Inflammatory macrophage treated with lipopolysaccharide for 1 hour (primary cell): ENCODE data around the gene PRR13.
"Not testable (repeated sequence)": the region's sequence is repeated elsewhere in the genome, so short reads cannot be mapped to it uniquely, and the experiment has no call there.

Source experiments
- DNase-seq, 2 donors: peaks; one replicate each; pipeline ENCODE4 v3.0.0-alpha.2; 2020 to 2022

Gene PRR13

DNA sequence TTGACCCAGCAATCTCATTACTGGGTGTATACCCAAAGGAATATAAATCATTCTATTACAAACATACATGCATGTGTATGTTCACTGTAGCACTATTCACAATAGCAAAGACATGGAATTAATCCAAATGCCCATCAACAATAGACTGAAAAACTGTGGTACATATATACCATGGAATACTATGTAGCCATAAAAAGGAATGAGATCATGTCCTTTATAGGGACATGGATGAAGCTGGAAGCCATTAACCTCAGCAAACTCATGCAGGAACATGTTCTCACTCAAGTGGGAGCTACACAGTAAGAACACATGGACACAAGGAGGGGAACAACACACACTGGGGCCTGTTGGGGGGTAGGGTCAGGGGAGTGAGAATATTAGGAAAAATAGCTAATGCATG, 2.0 kb upstream of the PRR13 start:
- DNase-seq: not testable (repeated sequence)

DNA sequence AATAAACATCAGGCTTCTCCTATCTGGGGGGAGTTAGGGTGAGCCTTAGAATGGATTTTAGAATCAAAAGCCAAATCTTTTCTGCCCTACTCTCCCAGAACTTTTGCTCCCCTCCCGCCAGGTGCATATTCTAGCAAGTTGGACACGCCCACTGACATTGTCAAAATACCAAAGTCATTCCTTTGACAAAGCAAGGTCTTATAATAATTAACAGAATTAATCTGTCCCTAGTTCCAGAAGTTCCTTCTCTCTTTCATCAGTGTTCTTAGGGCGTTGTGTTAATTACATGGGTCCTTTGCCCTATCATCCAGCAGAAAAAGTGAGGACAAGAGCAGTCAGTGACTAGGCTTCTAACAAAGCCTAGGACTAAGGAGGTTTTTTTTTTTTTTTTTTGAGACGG, 2.4 kb downstream of the PRR13 start:
- DNase-seq: no peak

DNA sequence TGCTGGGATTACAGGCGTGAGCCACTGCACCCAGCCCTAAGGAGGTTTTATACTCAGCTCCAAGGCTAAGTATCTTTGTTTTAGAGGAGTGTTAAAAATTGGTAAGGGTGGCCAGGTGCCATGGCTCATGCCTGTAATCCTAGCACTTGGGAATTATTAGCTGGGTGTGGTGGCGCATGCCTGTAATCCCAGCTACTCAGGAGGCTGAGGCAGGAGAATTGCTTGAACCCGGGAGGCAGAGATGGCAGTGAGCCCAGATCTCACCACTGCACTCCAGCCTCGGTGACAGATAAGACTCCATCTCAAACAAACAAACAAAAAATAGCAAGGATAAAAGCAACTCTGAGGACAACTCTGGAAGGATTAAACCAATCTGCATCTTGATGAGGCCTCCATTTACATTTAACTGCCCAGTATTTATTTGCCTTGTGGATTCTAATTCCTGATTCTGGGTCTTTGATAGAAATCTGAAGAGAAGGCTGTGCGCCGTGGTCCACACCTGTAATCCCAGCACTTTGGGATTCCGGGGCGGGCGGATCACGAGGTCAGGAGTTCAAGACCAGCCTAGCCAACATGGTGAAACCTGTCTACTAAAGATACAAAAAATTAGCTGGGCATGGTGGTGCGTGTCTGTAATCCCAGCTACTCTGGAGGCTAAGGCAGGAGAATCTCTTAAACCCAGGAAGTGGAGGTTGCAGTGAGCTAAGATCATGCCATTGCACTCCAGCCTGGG, 3.2 kb downstream of the PRR13 start:
- not testable (repeated sequence) for DNase-seq

DNA sequence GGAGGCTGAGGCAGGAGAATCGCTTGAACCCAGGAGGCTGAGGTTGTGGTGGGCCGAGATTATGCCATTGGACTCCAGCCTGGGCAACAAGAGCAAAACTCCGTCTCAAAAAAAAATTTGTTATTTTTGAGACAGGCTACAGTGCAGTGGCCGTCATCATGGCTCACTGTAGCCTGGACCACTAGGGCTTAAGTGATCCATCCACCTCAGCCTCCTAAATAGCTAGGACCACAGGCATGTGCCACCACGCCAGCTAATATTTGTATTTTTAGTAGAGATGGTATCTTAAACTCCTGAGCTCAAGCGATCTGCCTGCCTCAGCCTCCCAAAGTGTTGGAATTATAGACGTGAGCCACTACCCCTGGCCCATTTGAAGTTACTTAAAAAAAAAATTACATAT, 9.4 kb downstream of the PRR13 start:
- no peak for DNase-seq

DNA sequence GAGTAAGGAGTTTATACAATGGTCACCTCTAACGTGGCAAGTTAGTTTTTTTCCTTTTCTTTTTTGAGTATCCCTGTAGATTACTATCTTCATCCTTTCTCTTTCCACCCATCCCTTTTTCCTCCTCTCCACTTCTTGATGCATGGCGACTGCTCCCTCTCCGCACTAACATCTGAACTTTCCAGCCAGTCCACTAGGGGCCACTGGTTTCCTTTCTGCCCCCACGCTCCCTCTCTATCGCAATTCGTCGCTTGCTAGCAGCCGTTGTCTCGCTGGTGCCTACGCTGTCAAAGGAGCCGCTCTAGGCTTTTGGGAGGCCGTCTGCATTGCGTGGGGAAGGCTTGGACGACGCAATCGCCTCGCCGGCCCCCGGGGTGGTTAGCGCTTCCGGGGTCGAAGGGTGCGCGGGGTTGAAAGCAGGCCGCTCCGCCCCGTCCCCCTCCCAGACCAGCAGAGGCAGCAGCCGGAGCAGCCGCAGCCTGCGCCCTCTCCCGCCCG, 10.2 kb downstream of the PRR13 start, which contains the start of gene PCBP2:
PCBP2 (plus strand) TSS at position 442 of the 498 bp plus-strand sequence. CDS start 2,699 bp downstream, outside the sequence.
- DNase-seq: peak; percentile 99

DNA sequence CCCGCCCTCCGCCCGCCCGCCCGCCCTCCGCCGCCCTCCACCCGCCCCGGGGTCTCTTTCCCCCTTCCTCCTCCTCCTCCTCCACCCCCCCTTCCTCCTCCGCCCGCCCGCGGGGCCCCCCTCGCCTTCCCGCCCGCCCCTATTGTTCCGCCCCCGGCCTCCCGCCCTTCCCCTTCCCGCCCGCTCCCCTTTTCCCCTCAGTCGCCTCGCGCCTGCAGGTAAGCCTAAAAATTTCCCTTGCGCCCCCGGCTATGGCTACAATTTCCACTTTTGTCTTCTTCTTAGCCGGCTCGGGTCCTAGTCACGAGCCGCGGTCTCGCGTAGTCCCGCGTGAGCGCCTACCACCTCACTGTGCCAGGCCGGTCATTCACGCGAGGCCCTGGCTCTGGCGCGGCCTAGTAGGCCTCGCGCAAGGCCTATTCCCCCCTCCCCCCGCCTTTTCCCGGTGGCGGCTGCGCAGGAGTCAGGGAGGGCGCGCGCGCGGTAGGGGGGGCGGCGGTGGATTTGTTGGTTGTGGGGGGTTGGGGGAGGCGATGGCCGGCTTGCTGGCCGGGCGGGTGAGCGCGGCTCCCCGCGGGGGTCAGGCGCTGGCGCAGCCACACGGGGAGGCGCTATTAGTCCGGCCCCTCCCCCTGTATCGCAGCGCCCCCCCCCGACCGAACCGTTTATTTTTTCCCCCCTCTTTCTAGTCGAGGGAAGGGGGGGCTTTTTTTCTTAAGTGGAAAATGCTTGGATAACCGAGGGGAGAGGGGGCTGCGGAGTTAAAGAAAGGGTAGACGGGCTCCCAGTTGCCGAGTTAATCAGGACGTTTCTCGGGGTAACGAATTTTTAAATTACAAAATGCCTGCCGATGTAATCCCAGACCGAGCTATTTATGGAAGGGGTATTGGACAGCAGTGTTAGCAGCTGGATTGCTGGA, 10.9 kb downstream of the PRR13 start:
- DNase-seq: peak; percentile 64 to 76

DNA sequence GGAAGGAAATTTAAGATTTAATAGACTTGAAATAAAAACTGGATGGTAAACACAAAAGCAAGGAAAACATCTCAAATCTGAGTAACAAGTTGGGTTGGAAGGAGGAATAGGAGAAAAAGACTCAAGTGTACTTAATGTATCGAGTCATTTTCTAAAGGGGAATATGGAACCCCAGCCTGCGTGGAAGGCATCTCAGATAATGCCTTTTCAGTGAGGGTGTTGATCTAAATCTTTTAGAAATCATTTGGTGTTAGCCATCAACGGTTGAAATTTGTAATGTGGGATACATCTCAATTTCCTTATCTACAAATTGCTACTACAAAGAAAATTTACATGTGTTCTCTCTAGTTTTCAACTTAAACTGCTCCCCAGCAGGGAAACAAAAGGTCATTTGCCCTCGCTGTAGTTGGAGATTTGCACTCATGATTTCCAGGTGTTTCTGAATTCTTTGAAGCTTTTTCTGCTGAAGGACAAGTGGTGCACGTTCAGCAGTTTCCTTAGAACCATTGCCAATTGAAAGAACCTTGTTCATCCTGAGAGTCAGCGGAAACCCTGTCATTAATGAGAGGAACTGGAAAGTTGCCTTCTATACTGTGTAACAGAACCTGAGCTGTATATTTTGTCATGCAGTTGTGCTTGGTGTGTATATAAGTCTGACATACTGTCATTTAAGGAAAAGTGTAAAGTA, 12.6 kb downstream of the PRR13 start:
- DNase-seq: no peak

DNA sequence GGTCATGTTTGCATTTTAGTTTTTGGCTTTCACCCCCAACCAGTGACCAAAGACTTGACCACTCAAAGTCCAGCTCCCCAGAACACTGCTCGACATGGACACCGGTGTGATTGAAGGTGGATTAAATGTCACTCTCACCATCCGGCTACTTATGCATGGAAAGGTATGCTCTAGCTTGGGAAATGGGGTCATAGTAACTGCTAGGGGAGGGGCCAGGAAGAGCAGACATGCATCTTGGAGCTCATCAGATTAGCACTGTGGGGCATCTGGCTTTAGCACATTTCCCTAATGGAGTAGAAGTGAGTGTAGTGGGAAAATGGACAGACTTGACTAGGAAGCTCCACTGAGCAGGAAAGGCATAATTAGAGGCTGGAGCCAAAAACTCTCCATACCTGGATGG, 13.2 kb downstream of the PRR13 start:
- no peak for DNase-seq

DNA sequence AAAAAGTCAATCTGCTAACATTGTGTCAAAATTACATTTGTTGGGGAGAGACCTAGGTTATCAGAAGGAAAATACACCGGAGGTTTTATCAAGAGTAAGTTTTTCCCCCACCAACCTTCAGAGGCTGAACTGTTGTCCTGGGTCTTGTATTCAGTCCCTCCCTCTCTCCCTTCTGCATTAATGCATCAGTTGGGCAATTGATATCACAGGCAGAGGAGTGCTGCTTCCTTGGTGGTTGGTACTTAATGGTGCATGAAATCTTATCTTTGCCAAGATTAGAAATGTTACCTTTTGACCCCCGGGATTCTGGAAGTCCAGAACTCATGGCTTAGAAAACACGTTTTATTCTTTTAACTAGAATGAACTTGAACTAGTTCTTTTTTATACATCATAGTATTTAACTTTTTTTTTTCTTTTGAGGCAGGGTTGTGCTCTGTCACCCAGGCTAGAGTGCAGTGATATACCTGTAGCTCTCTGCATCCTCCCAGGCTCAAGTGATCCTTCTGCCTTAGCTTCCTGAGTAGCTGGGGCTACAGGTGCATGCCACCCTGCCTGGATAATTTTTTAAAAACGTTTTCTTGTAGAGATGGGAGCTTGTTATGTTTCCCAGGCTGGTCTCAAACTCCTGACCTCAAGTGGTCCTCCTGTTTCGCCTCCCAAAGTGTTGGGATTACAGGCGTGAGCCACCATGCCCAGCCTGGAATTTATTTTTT, 15.3 kb downstream of the PRR13 start:
- no peak for DNase-seq

DNA sequence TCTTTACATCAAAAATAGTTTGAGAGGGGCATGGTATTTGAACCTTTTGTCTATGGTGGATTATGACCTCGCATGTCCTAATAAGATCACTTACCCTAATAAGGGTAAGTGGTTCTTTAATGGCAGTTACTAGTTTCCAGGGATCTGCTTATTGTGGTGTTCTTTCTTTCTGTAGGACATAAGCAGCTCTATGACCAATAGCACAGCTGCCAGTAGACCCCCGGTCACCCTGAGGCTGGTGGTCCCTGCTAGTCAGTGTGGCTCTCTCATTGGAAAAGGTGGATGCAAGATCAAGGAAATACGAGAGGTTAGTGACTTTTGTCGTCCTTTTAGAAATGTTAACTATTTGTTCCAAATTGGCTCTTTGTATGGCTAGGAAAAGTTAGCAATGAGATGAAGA, 17.6 kb downstream of the PRR13 start:
- DNase-seq: no peak

DNA sequence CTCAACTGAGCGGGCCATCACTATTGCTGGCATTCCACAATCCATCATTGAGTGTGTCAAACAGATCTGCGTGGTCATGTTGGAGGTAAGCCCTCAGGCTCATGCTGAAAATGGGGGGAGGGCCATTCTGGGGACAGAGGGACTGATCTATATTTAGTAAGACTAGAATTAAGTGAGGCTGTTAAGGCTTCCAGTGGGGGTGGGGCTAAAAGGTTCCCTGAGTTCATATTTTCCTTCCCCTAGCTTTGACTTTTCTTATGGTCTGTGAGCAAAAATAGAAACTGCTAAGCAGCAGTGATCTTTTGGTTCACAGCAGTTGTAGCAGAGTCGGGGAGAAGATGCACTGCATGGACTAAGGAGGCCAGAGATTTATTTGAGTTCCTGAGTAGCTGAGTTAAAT, 19.5 kb downstream of the PRR13 start:
- no peak for DNase-seq

DNA sequence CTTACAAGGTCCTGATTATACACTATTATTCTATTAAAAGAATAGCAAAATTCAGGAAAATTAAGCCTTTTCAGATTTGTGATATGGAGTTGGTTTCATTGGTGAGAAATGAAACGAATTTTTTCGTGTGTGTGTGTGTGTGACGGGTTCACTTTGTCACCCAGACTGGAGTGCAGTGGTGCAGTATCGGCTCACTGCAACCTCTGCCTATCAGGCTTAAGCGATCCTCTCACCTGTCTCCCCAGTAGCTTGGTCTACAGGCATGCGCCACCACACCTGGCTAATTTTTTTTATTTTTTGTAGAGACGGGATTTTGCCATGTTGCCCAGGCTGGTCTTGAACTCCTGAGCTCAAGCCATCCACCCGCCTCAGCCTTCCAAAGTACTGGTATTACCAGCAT, 20.1 kb downstream of the PRR13 start:
- DNase-seq: no peak

DNA sequence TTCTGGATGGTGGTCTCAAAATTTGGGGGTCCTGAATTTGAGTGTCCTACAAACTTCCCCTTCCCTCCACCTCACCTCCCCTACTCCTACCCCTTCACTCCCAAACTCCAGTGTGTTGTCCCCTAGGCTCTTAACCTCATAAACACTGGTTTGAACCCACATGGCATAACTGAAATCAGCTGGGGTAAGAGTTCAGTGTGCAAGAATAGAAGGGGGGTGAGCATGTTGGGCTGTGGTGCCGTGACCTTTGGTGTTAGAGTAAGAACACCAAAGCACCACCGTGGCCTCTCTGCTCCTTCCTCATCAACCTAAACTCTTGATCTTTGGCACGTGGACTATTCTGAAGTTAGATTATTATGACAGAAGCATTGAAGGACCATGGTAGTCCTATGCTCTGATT, 21.4 kb downstream of the PRR13 start:
- DNase-seq: no peak

DNA sequence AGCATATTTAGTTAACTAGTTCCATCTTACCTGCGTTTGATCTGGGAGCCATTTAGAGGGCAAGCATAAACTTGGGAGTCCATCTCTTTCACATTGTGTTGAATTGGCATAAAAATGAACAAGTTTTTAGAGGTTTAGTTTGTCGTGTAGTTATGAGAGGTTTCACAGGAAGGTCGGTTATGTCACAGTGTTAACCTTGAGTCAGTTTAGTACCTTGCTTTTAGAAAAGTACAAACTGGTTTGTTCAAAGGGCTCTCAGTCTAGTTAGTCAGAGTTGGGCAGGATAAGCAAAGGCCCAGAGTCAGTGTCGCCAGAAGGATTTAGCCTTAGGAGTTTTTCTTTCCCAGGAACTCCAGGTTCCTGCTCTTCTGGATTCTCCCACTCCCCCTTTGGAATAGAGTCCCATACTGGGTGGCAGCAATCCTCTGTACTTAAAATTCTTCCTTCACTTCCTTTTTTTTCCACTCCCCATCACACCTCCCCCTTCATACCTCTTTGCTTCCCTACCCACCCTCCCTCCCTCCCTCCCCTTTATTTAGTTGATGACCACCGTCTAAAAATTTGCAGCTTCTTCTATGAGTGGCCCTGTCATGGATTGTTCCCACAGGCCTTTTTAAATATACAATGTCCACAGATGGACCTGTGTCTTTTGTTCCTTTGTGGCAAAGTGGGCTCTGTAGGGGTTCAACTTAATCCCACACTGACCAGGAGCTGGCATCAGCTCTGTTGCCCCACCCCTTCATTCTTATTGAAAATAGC, 22.4 kb downstream of the PRR13 start:
- DNase-seq: no peak

DNA sequence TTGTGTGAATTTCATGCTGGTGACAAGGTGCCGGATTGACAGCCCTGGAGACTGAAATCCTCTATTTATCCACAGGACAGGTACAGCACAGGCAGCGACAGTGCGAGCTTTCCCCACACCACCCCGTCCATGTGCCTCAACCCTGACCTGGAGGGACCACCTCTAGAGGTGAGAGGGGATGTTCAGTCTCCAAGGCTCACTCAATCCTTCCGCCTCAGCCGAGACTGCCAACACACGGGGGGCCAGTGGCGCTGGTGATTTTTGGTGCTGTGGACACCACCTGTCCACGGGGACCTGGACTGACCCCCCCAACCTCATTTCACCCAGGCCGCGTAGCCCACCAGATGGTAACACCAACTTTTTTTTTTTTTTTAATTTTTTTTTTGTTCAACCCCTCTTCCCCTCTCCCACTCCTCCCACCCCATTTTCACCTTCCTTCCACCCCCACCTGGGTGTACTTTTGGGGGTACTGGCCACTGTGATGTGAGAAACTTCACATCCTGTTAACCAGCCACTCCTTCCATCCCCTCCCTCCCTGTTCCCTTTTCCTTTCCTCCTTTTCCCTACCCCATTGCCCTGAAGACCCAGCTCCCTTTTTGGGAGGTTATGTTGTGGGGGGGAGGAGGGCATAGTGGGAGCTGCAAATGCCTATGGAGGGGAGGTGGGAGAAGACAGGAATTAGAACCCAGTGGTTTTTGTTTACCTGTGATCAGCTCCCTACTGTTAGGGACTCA, 23.3 kb downstream of the PRR13 start:
- no peak for DNase-seq

DNA sequence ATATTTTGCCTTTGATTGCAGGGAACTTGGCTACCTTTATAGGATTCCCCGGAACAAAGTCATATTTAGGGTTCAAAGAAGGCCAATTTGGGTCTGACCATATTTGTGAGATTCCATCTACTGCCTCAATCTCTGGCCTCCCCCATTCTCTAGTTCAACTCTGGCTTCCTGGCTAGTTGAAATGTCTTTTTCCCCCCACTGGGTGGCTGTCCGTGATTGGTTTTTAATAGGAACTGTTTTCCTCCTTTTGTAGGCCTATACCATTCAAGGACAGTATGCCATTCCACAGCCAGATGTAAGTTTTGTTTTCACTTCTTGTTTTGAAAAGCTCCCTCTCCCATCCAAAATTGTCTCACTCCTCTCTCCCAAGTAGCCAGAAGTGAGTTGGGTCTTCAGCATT, 24.1 kb downstream of the PRR13 start:
- no peak for DNase-seq

DNA sequence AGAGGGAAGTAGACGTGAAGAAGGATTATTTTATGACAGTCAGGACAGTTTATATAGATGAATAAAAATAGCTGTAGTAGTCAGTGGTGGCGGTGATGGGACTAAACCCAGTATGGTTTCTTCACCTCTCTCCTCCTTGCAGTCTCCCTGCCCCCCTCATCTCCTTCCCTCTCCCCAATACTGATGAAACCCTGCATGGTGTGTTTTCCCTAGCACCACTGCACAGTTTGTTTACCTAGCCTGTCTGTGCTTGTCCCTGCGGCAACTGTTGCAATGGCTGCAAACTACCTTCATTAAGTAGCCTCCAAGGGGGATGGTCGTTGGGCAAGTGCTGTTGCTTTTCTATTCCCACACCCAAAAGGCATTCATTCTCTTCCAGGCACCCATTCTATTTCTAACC, 25.1 kb downstream of the PRR13 start:
- no peak for DNase-seq

DNA sequence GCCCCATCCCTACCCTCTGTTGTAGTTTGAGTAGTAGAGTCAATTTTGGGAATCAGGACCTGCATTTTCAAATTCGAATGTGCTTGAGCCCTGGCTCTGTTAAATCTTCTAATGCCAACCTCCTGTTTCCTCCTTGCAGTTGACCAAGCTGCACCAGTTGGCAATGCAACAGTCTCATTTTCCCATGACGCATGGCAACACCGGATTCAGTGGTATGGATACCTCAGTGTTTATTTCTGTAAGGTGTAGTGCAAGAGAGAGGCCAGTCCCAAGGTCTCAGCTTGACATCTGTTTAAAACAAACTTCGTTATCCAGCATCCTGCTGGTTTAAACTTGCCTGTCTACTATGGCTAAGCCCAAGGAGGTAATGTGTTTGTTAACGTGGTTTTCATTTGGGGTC, 25.5 kb downstream of the PRR13 start:
- DNase-seq: no peak

DNA sequence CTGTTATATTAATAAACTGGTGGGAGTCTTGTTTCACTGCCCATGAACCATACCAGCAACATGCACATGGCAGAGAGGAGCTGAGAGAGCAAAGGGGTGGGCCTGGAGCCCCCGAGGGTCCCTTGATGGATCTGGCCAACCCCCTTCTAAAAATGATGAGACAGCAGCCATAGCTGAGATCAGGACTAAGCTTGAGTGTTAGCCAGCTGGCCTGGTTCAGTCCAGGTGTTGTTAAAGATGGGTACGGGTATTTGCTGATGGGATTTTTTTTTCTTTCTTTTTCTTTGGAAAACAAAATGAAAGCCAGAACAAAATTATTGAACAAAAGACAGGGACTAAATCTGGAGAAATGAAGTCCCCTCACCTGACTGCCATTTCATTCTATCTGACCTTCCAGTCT, 26.3 kb downstream of the PRR13 start:
- DNase-seq: no peak

DNA sequence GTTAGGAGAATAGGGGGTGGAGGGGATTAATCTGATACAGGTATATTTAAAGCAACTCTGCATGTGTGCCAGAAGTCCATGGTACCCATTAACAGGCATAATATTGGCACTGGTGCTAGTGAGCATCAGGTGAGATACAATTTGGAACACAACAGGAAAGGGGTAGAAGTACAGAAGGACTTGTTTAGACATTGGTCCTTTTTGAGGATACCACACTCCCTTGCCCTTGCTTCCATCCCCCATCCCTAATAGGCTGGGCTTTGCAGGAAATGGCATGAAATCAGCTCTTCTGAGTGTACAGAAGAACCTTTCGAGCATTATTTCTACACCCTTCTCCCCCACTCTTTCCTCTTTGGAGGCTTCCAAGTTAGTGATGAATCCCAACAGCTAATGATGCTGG, 26.7 kb downstream of the PRR13 start:
- no peak for DNase-seq

DNA sequence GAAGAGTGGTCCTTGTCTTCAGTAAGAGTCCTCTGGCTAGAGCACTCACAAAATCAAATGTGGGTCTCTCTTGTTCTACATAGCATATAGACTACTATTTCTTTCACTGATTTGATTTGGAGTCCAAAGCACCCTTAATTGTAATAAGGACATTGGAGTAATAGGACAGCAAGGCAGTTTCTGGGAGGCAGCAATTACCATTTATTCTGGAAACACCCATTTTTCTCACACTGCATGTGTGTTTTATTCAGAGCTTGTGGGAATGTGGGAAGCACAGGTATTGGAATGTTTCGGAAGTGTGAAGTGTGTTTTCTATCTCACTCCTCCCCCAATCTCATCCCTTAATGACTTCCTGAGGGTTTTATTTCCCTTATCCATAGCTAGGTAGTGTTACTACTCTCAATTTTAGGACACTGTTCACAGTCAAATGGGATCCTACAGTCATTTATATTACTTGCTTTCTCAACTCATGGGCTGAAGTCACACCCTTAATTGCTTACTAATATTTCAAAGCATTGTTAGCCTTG, 30.6 kb downstream of the PRR13 start:
- DNase-seq: no peak
